Activated naive CD8-positive, alpha-beta T cell (primary cell): ENCODE results near the gene ETNPPL.
"Not testable (repeated sequence)": the region's sequence is repeated elsewhere in the genome, so short reads cannot be mapped to it uniquely, and the experiment has no call there.

Experiments
- H3K27ac Mint-ChIP-seq: one replicate; pipeline ENCODE4 v1.8.0; 2021; ENCODE audit warnings: mixed read lengths
- H3K27me3 Mint-ChIP-seq: one replicate; pipeline ENCODE4 v1.8.0; 2021; ENCODE audit warnings: mixed read lengths
- H3K36me3 Mint-ChIP-seq: one replicate; pipeline ENCODE4 v1.8.0; 2021; ENCODE audit warnings: mixed read lengths
- H3K4me1 Mint-ChIP-seq: one replicate; pipeline ENCODE4 v1.8.0; 2021; ENCODE audit warnings: low read depth, mixed read lengths
- H3K4me3 Mint-ChIP-seq: one replicate; pipeline ENCODE4 v1.8.0; 2021; ENCODE audit warnings: mild to moderate bottlenecking, mixed read lengths
- H3K9me3 Mint-ChIP-seq: one replicate; pipeline ENCODE4 v1.8.0; 2021; ENCODE audit warnings: low read depth, mixed read lengths

The ETNPPL gene

DNA sequence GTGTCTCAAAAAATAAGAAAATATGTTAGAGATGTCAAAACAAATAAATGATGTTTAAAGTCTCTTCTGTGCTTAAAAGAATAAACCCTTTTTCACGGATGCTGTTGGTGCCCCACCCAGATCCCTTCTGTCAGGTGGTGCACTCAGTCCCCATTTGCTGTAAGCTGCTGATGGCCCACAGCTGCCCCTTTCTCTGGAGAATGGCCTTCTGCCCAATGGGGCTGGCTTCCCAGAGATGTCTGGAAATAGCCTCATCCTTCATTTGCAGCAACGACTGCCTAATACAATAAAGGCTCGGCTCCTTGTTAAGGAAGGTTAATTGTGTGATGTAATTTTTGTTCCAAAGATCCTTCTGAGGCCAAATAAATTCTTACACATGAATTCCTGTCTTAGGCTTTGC lies 31.8 kb downstream of the ETNPPL start:
- Mint-ChIP-seq H3K9me3 (peaks cover 5% of the 10 kb centered on the region), H3K4me1 (no peaks in the 10 kb centered on the region), H3K4me3 (no peak overlapping the region), H3K27ac (no peak overlapping the region), H3K36me3 (peaks cover 7% of the 10 kb centered on the region), H3K27me3 (peaks cover 4% of the 10 kb centered on the region)

- H3K36me3 Mint-ChIP-seq: peaks cover 7% of the 10 kb centered on the region
- H3K27me3 Mint-ChIP-seq: peaks cover 4% of the 10 kb centered on the region
- peaks cover 5% of the 10 kb centered on the region for H3K9me3 Mint-ChIP-seq
- H3K27ac Mint-ChIP-seq: no peak overlapping the region
- no peaks in the 10 kb centered on the region for H3K4me1 Mint-ChIP-seq
- no peak overlapping the region for H3K4me3 Mint-ChIP-seq
These were observed 32.3 kb downstream of the ETNPPL start for GRCh38 chr4:108730579-108730978.

- Mint-ChIP-seq H3K36me3 (peaks cover 9% of the 10 kb centered on the region), H3K4me3 (no peak overlapping the region), H3K27ac (no peak overlapping the region), H3K9me3 (peaks cover 8% of the 10 kb centered on the region), H3K27me3 (peaks cover 4% of the 10 kb centered on the region), H3K4me1 (no peaks in the 10 kb centered on the region)
These were observed 33.1 kb downstream of the ETNPPL start for GRCh38 chr4:108729731-108730130.

DNA sequence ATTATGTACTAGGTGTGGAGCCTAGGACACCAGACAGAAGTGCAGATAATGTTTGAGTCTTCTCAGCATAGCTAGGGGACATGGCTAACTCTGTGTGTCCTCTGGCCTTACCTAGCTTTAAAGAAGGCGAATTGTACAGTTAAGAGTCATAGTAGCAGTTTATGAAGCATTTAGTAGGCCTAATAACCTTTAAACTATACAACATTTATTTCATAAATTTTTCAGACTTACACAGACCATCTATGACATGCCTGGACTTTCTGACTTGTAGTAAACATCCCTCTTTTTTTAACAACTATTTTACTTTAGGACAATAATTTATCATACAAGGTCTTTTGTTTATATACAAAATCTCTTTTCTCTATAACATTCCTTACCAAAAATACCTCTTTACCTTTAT lies 37.4 kb downstream of the ETNPPL start:
- H3K27ac Mint-ChIP-seq: no peak overlapping the region

DNA sequence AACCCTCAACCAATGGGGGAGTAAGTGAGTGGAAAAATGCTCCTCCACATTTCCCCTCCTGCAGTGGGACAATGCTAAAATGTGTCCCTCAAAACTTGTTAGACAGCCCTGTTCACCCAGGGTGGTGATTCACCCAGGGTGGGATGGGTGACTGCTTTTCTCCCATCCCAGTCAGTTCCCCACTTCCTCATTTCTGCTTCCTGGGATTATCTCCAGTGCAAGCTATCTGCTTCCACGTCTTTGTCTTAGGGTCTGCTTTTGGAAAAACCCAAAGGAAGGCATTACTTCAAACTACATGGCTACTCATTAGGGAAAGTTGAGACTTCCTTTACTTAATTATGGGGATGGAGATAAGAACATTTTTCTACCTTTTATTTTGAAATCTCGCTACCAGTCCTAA lies 45.5 kb downstream of the ETNPPL start:
- H3K4me1 Mint-ChIP-seq: no peaks in the 10 kb centered on the region
- H3K27ac Mint-ChIP-seq: no peak overlapping the region
- no peaks in the 10 kb centered on the region for H3K27me3 Mint-ChIP-seq
- no peak overlapping the region for H3K4me3 Mint-ChIP-seq
- H3K36me3 Mint-ChIP-seq: no peaks in the 10 kb centered on the region
- H3K9me3 Mint-ChIP-seq: no peaks in the 10 kb centered on the region

More for the DNA sequence above, 37.4 kb downstream of the ETNPPL start:
- H3K4me3 Mint-ChIP-seq: no peak overlapping the region
- H3K4me1 Mint-ChIP-seq: no peaks in the 10 kb centered on the region
- H3K9me3 Mint-ChIP-seq: peaks cover 12% of the 10 kb centered on the region
- H3K27me3 Mint-ChIP-seq: no peaks in the 10 kb centered on the region
- peaks cover 12% of the 10 kb centered on the region for H3K36me3 Mint-ChIP-seq

GRCh38 chr4:108716340-108716739 lies 46.5 kb downstream of the ETNPPL start:
- H3K36me3 Mint-ChIP-seq: no peaks in the 10 kb centered on the region
- no peak overlapping the region for H3K4me3 Mint-ChIP-seq
- H3K9me3 Mint-ChIP-seq: no peaks in the 10 kb centered on the region
- no peaks in the 10 kb centered on the region for H3K4me1 Mint-ChIP-seq
- no peaks in the 10 kb centered on the region for H3K27me3 Mint-ChIP-seq
- H3K27ac Mint-ChIP-seq: no peak overlapping the region

DNA sequence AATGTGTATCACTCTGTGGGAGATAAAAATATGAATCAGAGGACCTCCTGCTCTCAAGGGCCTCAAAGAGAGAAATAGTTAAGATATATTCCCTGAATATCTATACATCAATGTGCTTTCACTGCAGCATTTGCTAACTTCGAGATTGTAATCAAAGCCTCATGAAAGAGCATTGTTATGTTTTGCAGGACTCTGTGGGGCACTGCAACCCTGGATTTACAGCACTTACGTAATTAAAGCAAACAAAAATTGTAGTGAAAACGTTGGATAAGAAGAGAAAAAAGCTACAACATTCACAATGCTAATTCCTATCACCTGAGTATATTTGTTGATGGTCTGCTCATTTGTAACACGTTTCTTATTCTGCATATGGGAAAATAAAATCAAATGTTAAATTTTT lies 48.0 kb downstream of the ETNPPL start:
- Mint-ChIP-seq H3K9me3 (no peaks in the 10 kb centered on the region), H3K4me1 (no peaks in the 10 kb centered on the region), H3K27me3 (no peaks in the 10 kb centered on the region), H3K36me3 (no peaks in the 10 kb centered on the region), H3K27ac (no peak overlapping the region), H3K4me3 (no peak overlapping the region)

DNA sequence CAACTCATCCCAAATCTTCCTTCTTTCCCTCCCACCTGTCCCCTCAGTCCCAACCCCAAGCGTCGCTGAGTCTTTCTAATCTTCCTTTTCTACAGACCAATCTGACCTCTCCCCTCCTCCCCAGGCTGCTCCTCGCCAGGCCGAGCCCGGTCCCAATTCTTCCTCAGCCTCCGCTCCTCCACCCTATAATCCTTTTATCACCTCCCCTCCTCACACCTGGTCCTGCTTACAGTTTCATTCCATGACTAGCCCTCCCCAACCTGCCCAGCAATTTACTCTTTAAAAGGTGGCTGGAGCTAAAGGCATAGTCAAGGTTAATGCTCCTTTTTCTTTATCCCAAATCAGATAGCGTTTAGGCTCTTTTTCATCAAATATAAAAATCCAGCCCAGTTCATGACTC lies 52.3 kb downstream of the ETNPPL start:
- not testable (repeated sequence) for H3K36me3 Mint-ChIP-seq, H3K4me1 Mint-ChIP-seq, H3K27ac Mint-ChIP-seq, H3K27me3 Mint-ChIP-seq, H3K9me3 Mint-ChIP-seq, H3K4me3 Mint-ChIP-seq

DNA sequence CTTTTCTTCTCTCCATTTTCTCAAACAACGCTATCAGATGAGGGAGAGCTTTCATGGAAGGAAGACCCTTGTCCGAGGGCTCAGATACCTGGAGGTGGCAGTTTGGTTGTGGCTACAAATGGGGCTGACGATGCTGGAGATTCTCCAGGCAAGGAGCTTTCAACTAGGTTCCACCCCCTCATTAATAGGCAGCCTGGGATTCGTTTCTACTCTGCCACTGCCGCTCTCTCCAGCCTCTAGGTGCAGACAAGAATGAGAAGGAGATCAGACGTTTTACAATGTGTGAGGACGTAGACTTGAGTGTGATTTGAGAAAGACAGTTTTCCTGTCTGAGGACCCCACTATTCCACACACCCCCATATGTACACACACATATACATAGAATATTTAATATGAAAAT lies 53.1 kb downstream of the ETNPPL start:
- Mint-ChIP-seq H3K4me1 (no peaks in the 10 kb centered on the region), H3K9me3 (no peaks in the 10 kb centered on the region), H3K4me3 (no peak overlapping the region), H3K27ac (no peak overlapping the region), H3K36me3 (no peaks in the 10 kb centered on the region), H3K27me3 (no peaks in the 10 kb centered on the region)

DNA sequence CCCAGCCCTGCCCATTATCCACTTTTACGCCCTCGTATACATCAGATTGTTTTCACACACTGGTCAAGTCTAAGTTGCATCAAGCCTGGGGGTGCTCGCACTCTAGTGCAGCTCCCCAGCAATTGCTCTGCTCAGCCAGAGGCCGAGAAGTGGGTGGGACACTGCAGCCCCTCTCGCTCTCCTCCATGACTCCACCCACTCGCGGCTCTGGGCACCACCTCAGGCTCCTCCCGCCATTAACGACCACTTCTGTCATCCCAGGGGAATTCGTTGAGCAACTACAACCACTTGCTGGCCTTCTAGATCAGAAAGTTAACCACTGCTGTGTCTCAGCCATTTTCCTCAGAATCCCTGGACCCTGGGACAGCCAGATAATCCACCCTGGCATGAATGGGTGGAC lies 53.6 kb downstream of the ETNPPL start:
- no peaks in the 10 kb centered on the region for H3K27me3 Mint-ChIP-seq
- no peaks in the 10 kb centered on the region for H3K4me1 Mint-ChIP-seq
- no peaks in the 10 kb centered on the region for H3K9me3 Mint-ChIP-seq
- H3K4me3 Mint-ChIP-seq: no peak overlapping the region
- H3K27ac Mint-ChIP-seq: no peak overlapping the region
- H3K36me3 Mint-ChIP-seq: no peaks in the 10 kb centered on the region

DNA sequence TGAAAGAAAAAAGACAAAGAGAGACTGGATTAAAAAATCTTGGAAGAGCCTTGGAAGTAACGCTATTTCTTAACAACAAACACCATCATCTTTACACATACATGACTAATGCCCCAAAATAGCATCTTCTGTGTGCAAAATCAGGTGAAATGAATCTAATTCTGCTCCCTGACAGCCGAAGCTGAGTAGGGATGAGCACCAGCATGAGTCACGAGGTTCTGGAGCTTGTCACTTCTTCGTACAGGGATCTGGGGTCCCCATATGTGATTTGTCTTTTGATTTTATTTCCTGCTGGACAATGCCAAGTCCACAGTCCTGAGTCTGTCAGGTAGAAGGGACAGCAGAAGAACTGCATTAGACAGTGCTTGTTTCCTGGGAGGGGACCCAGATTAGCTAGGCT lies 56.6 kb downstream of the ETNPPL start:
- Mint-ChIP-seq H3K9me3 (no peaks in the 10 kb centered on the region), H3K4me3 (no peak overlapping the region), H3K36me3 (peaks cover 4% of the 10 kb centered on the region), H3K27me3 (peaks cover 1% of the 10 kb centered on the region), H3K27ac (no peak overlapping the region), H3K4me1 (peaks cover 21% of the 10 kb centered on the region)

DNA sequence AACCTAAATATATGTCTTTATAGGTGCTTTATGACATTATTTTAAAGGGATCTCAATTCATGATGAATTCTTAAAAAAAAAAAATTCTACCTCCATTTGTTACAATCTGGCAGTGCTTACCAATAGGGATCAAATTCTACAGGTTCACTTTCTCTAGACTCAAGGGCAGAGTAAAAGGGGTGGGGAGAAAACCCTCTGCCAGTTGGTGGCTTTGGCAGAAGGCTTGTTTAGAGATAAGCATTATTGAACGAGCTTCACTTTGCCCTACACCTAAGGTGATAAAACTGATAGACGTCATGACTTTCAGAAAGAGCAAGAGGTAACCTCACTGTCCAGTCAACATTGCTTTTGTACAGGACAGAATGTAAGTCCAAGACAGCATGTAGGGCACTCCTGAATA lies 58.9 kb downstream of the ETNPPL start:
- Mint-ChIP-seq H3K4me3 (no peak overlapping the region), H3K9me3 (no peaks in the 10 kb centered on the region), H3K4me1 (peaks cover 32% of the 10 kb centered on the region), H3K27me3 (peaks cover 1% of the 10 kb centered on the region), H3K36me3 (peaks cover 4% of the 10 kb centered on the region), H3K27ac (no peak overlapping the region)

DNA sequence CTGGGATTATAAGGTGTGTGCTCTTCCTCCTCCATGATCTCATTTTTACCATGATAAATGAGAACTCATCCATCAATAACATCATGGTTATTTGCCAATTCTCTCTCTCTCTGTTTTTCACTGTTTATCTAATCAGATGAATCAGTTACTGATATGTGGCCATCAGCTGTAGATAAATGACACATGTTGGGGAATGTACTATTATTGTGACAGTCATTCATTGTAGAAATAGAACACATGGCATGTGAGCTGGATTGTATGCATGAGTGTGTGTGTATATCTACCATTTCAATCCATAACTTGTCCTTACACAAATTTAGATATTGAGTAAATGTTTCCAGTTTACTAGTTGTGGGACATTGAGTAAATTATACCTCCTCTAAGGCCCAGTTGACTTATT lies 59.5 kb downstream of the ETNPPL start:
- Mint-ChIP-seq H3K27me3 (peaks cover 1% of the 10 kb centered on the region), H3K36me3 (peaks cover 4% of the 10 kb centered on the region), H3K9me3 (no peaks in the 10 kb centered on the region), H3K4me3 (peak overlapping the region; percentile 48), H3K27ac (peak overlapping the region; percentile 70), H3K4me1 (peaks cover 32% of the 10 kb centered on the region)

GRCh38 chr4:108702960-108703359 lies 59.9 kb downstream of the ETNPPL start:
- H3K36me3 Mint-ChIP-seq: peaks cover 4% of the 10 kb centered on the region
- peak overlapping the region; percentile 48 for H3K4me3 Mint-ChIP-seq
- peak overlapping the region; percentile 70 for H3K27ac Mint-ChIP-seq
- no peaks in the 10 kb centered on the region for H3K9me3 Mint-ChIP-seq
- peaks cover 32% of the 10 kb centered on the region for H3K4me1 Mint-ChIP-seq
- H3K27me3 Mint-ChIP-seq: peaks cover 1% of the 10 kb centered on the region

DNA sequence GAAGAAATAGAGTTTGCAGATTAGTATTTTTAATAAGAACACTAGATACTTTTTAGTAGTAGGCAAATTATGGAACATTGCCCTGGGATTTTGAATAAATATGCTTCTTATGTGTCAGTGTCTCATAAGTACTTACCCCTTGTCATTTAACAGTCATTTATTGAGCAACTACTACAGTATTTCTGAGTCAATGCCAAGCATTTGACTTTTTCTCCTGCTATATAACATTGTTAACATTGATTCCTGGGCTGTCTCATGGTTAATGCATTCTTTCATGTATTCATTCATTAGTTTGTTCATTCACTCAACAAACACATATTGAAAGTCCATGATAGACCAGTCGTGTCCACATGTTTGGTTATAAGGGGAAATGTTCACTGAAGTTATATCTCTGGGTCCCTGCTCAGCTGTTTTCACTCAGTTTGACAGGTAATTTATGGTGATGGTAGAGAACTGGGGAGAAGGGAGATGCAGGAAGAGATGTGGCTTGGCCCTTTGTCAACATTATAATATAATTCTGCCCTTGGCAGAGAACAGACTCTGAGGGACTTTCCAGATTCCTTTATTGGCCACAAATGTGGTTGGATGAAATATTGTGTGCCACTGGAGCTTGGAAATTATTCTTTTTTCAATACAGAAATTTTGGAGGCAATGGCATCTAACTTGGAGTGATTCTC lies 62.6 kb downstream of the ETNPPL start:
- H3K27ac Mint-ChIP-seq: no peak overlapping the region
- H3K4me1 Mint-ChIP-seq: peaks cover 32% of the 10 kb centered on the region
- H3K4me3 Mint-ChIP-seq: no peak overlapping the region
- H3K27me3 Mint-ChIP-seq: peaks cover 1% of the 10 kb centered on the region
- H3K36me3 Mint-ChIP-seq: peaks cover 4% of the 10 kb centered on the region
- H3K9me3 Mint-ChIP-seq: no peaks in the 10 kb centered on the region

DNA sequence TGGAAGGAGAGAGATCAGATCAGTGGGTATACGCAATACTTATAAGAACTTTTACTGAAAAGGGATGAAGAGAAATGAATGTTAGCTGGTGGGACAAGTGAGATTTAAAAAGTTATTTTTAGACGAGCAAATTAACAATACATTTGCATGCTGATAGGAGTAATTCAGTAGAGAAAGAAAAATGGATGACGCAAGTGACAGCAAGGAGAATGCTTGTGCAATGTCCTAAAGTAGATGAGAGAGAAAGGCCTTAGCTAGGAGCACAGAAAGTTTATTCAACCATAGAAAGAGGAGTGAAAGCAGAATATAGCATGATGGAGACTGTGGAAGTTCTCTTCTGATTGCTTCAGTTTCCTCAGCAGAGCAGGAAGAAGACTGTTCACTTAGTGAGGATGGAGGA lies 66.7 kb downstream of the ETNPPL start:
- H3K9me3 Mint-ChIP-seq: no peaks in the 10 kb centered on the region
- no peak overlapping the region for H3K4me3 Mint-ChIP-seq
- H3K4me1 Mint-ChIP-seq: peaks cover 11% of the 10 kb centered on the region
- H3K36me3 Mint-ChIP-seq: no peaks in the 10 kb centered on the region
- no peak overlapping the region for H3K27ac Mint-ChIP-seq
- H3K27me3 Mint-ChIP-seq: no peaks in the 10 kb centered on the region
